Transverse colon (tissue), 4 donors: ENCODE data around the gene BCL2L12. TPM values are rescaled to one million over a fixed set of nuclear protein-coding genes. Genes with fewer than 3 reads are reported as not detected.

Source experiments
- DNase-seq: peaks from one replicate; pipeline ENCODE4 v3.0.0-alpha.2; 2019
- H3K27ac ChIP-seq, 4 donors: fragments of 200-600 bp; sonication (generic); 2 replicates each; pipeline ENCODE4 v1.5.1; 2016 to 2018; ENCODE audit warnings: inconsistent platforms in 4 of 4
- H3K27me3 ChIP-seq: fragments of 200-600 bp; sonication (generic); 2 replicates; pipeline ENCODE4 v1.5.1; 2017; ENCODE audit warnings: inconsistent platforms
- H3K36me3 ChIP-seq, 4 donors: fragments of 200-600 bp; sonication (generic); 2 replicates each; pipeline ENCODE4 v1.5.1; 2017 to 2019; ENCODE audit warnings: inconsistent platforms in 4 of 4
- H3K4me1 ChIP-seq, 4 donors: fragments of 200-600 bp; sonication (generic); 2 replicates each; pipeline ENCODE4 v1.5.1; 2017 to 2020; ENCODE audit warnings: inconsistent platforms in 4 of 4
- H3K4me3 ChIP-seq, 4 donors: fragments of 200-600 bp; sonication (generic); 1 replicate in 1 of 4; 2 replicates in 3 of 4; pipeline versions ENCODE4 v1.5.1 to v1.6.1; 2017 to 2019; ENCODE audit warnings: inconsistent platforms in 4 of 4
- H3K9me3 ChIP-seq, 2 donors: fragments of 200-600 bp; sonication (generic); 2 replicates each; pipeline ENCODE4 v1.5.1; 2017 to 2019; ENCODE audit warnings: inconsistent platforms in 2 of 2
- CTCF ChIP-seq, 5 experiments: fragments of 200-600 bp in 3 of 5; fragments of 450-650 bp in 2 of 5; sonication (generic) in 3 of 5; IDR thresholded peaks; 1 replicate in 2 of 5; 2 replicates in 3 of 5; pipeline ENCODE4 v1.5.1; 2016 to 2017; ENCODE audit warnings: antibody characterized with exemption in 5 of 5, inconsistent platforms in 3 of 5, mild to moderate bottlenecking in 2 of 5, moderate library complexity in 1 of 5
- EP300 ChIP-seq: sonication (generic); formaldehyde crosslinking; IDR thresholded peaks from one replicate; pipeline ENCODE4 v1.6.1; 2017; ENCODE audit warnings: antibody characterized with exemption, low read depth
- POLR2A ChIP-seq: fragments of 450-650 bp; IDR thresholded peaks from one replicate; pipeline ENCODE4 v1.6.1; 2016; ENCODE audit warnings: antibody characterized with exemption, mild to moderate bottlenecking, moderate library complexity
- POLR2AphosphoS5 ChIP-seq, 3 donors: sonication (generic); formaldehyde crosslinking; IDR thresholded peaks; one replicate each; pipeline ENCODE4 v1.6.1; 2016; ENCODE audit warnings: antibody characterized with exemption in 3 of 3
- WGBS, 2 donors: methylation state at CpG; one replicate each; pipeline ENCODE4 v1.1.5; 2018; ENCODE audit warnings: low coverage in 1 of 2; 5-methylcytosine and 5-hydroxymethylcytosine counted together
- in situ Hi-C, 4 donors: fragments of 200-750 bp; cut with MboI; loops; one replicate each; pipeline versions ENCODE4 v1.15.0 to v1.15.1; 2017; ENCODE audit warnings: low sequenced_read_pairs in 3 of 4, low pct_ligation_motif_present in 1 of 4, low pct_unique_long_range_greater_than_20kb in 1 of 4
- intact Hi-C: fragments of 100-400 bp; cut with DNase I; formaldehyde crosslinking; loops from one replicate; pipeline ENCODE4 v1.15.1; 2023; ENCODE audit warnings: low total_unique reads
- total RNA-seq, 4 donors: library from RNA; depleted of rRNA; stranded (reverse); fragments of >200 nt; gene quantifications; one replicate each; pipeline ENCODE4 v1.1.0, GENCODE V29; 2016

Gene BCL2L12
- total RNA-seq, 4 donors from 2014 or later: 5.4 to 10.2 (median 6.9) TPM

- H3K27me3 ChIP-seq: no peaks in the 10 kb centered on the region
- H3K4me3 ChIP-seq: no peak overlapping the region
- DNase-seq: no peak
- 97 to 98% methylated on average over 22 to 110 of the region's 110 CpGs for WGBS, 2 donors
- H3K27ac ChIP-seq: no peak overlapping the region
- TF ChIP-seq POLR2AphosphoS5 (IDR thresholded peaks at IDR 0.05) (no peak), CTCF (IDR thresholded peaks at IDR 0.05) (no peak), EP300 (no peak), POLR2A (no peak)
- no peaks in the 10 kb centered on the region for H3K9me3 ChIP-seq
- H3K36me3 ChIP-seq: peaks cover 0 to 36% (median 16%) of the 10 kb centered on the region in 4 donors
- intact Hi-C loops (no loop called here), in situ Hi-C loops (no loop called here)
- no peaks in the 10 kb centered on the region for H3K4me1 ChIP-seq
Observed at GRCh38 chr19:49651820-49652550, 13.7 kb upstream of the BCL2L12 start.

- no peaks in the 10 kb centered on the region for H3K9me3 ChIP-seq
- in situ Hi-C loops (no loop called here), intact Hi-C loops (no loop called here)
- no peak overlapping the region for H3K27ac ChIP-seq
- H3K4me1 ChIP-seq: no peaks in the 10 kb centered on the region
- H3K4me3 ChIP-seq: no peak overlapping the region
- no peak for DNase-seq
- WGBS, 2 donors: 95% methylated on average over 58 of the region's 58 CpGs; no CpG with 5 or more reads in 1 of the 2 donors
- H3K27me3 ChIP-seq: no peaks in the 10 kb centered on the region
- no peak for TF ChIP-seq CTCF (IDR thresholded peaks at IDR 0.05)
- TF ChIP-seq EP300: no peak
- TF ChIP-seq POLR2AphosphoS5 (IDR thresholded peaks at IDR 0.05): no peak
- no peak for TF ChIP-seq POLR2A
- H3K36me3 ChIP-seq: peaks cover 0 to 41% (median 20%) of the 10 kb centered on the region in 4 donors
Observed at GRCh38 chr19:49652551-49653465, 12.9 kb upstream of the BCL2L12 start.

GRCh38 chr19:49653466-49653806 is 12.3 kb upstream of the BCL2L12 start:
- Histone ChIP-seq H3K36me3 (peaks cover 0 to 46% (median 23%) of the 10 kb centered on the region in 4 donors), H3K4me3 (no peak overlapping the region), H3K9me3 (no peaks in the 10 kb centered on the region), H3K4me1 (no peaks in the 10 kb centered on the region), H3K27me3 (no peaks in the 10 kb centered on the region), H3K27ac (no peak overlapping the region)
- in situ Hi-C loops (no loop called here), intact Hi-C loops (no loop called here)
- no peak for DNase-seq
- TF ChIP-seq EP300: no peak
- TF ChIP-seq POLR2AphosphoS5 (IDR thresholded peaks at IDR 0.05): no peak
- TF ChIP-seq POLR2A: no peak
- WGBS, 2 donors: 89% methylated on average over 13 of the region's 13 CpGs; no CpG with 5 or more reads in 1 of the 2 donors

DNA sequence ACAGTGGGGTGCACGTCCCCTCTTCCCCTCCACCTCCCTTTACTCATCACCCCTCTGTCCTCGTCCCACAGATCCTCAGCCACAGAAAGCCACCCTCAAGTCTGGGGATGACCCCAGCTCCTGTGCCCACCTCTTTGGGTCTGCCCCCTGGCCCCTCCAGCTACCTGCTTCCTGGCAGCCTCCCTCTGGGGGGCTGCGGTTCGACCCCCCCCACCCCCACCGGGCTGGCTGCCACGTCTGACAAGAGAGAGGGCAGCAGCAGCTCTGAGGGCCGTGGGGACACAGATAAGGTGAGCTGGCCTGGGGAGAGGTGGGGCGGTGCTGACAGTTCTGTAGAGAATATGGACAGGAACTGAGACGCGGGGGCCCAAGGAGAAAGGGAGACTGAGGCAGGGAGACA is 11.2 kb upstream of the BCL2L12 start:
- Histone ChIP-seq H3K27ac (no peak overlapping the region), H3K36me3 (peaks cover 0 to 51% (median 23%) of the 10 kb centered on the region in 4 donors), H3K9me3 (no peaks in the 10 kb centered on the region), H3K27me3 (no peaks in the 10 kb centered on the region), H3K4me1 (no peaks in the 10 kb centered on the region), H3K4me3 (no peak overlapping the region)
- intact Hi-C loops (no loop called here), in situ Hi-C loops (no loop called here)
- DNase-seq: no peak
- WGBS, 2 donors: 95 to 100% methylated on average over 4 to 10 of the region's 10 CpGs
- TF ChIP-seq POLR2A: no peak
- no peak for TF ChIP-seq CTCF (IDR thresholded peaks at IDR 0.05)
- no peak for TF ChIP-seq POLR2AphosphoS5 (IDR thresholded peaks at IDR 0.05)
- no peak for TF ChIP-seq EP300
